NB4 (cell line): ENCODE data around the gene SNAP29.

Experiments used
- CTCF ChIP-seq: IDR thresholded peaks from one replicate; pipeline ENCODE4 v1.5.1; 2012; ENCODE audit warnings: low read depth, low read length
- MAX ChIP-seq: IDR thresholded peaks from 2 replicates; pipeline ENCODE4 v1.6.1; 2011; ENCODE audit warnings: low read depth, low read length
- MYC ChIP-seq: IDR thresholded peaks from 2 replicates; pipeline ENCODE4 v1.6.1; 2011; ENCODE audit warnings: low read depth, low read length
- POLR2A ChIP-seq: IDR thresholded peaks from 2 replicates; pipeline ENCODE4 v1.6.1; 2011; ENCODE audit warnings: mild to moderate bottlenecking; ENCODE audit not compliant: insufficient read length; ENCODE audit errors: extremely low read depth

GRCh38 chr22:20937031-20937793, 78.4 kb downstream of the SNAP29 start:
- no peak for TF ChIP-seq CTCF
- TF ChIP-seq POLR2A: no peak
- no peak for TF ChIP-seq MYC
- TF ChIP-seq MAX: no peak
